ENCODE data around the gene LRRC45. TPM values are rescaled to one million over a fixed set of nuclear protein-coding genes. Genes with fewer than 3 reads are reported as not detected.
"Not testable (repeated sequence)": the region's sequence is repeated elsewhere in the genome, so short reads cannot be mapped to it uniquely, and the experiment has no call there.

Gene LRRC45
- polyA plus RNA-seq, 2 donors = 10.6 to 17.2 TPM

DNA sequence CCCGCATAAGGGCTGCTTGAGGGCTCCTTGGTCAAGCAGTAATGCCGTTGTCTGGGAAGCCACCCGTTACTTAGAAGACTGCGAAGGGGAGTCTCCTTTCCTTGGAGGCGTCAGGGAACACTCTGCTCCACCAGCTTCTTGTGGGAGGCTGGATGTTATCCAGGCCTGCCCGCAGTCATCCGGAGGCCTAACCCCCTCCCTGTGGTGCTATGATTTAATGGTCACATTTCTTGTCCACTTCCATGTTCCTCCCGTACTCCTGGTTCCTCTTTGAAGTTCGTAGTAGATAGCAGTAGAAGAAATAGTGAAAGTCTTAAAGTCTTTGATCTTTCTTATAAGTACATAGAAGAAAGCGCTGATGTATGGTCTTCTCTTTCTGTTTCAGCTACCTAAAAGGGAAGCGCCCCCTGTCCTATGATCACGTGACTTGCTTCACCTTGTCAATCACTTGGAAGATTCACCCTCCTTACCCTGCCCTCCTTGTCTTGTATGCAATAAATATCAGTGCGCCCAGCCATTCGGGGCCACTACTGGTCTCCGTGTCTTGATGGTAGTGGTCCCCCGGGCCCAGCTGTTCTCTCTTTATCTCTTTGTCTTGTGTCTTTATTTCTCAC is 15.8 kb downstream of the LRRC45 start:
- WGBS, 2 donors = 86 to 90% methylated on average over 16 of the region's 16 CpGs
- H3K27ac ChIP-seq (ENCODE audit: low read depth in 2 of 2, low read length in 1 of 2) = not testable (repeated sequence)

DNA sequence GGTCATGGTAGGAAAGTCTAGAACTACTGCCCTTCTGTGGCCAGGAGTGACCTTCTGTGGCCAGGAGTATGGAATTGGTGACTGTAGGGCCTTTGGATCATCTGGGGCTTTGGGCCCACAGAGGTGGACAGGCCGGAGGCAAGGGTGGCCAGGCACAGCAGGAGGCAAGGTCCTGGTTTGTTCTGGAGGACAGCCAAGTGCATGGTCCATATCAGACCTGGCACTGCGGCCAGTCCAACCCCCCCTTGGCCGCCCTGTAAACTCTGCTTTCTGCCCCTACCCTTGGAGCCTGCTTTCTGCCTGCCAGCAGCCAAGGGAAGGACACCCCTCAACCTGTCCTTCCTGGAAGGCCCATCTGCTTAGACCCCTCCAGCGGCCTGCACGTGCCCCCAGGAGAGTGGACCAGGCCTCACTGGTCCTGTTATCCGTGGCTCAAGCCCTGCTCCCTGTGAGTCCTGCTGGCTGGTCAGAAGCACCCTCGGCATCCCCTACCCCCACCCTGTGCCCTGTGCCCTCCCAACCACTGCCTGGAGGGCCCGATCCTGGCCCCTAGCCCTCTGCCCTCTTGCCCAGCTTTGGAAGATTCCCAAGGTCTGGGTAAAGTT is 16.7 kb downstream of the LRRC45 start:
- peaks cover 0 to 5% of the 10 kb centered on the region in 2 donors for H3K9me3 ChIP-seq (ENCODE audit: control insufficient read depth in 2 of 2, insufficient read depth in 1 of 2, low read depth in 1 of 2, low read length in 1 of 2)
- no peak overlapping the region for H3K27ac ChIP-seq (ENCODE audit: low read depth in 2 of 2, low read length in 1 of 2)
- H3K4me3 ChIP-seq (ENCODE audit: low read depth in 1 of 2, low read length in 2 of 2) = no peak overlapping the region
- H3K36me3 ChIP-seq (ENCODE audit: control insufficient read depth in 2 of 2, insufficient read depth in 2 of 2, low read length in 1 of 2) = peaks cover 3 to 5% of the 10 kb centered on the region in 2 donors
- H3K27me3 ChIP-seq (ENCODE audit: control insufficient read depth in 1 of 2, insufficient read depth in 2 of 2, low read length in 2 of 2) = no peaks in the 10 kb centered on the region
- 85 to 93% methylated on average over 8 of the region's 8 CpGs for WGBS, 2 donors
- peaks cover 10 to 16% of the 10 kb centered on the region in 2 donors for H3K4me1 ChIP-seq (ENCODE audit: control insufficient read depth in 2 of 2, insufficient read depth in 2 of 2, low read length in 1 of 2)

More for the DNA sequence above, 15.8 kb downstream of the LRRC45 start:
- H3K9me3 ChIP-seq (ENCODE audit: control insufficient read depth in 2 of 2, insufficient read depth in 1 of 2, low read depth in 1 of 2, low read length in 1 of 2); H3K27me3 ChIP-seq (ENCODE audit: control insufficient read depth in 1 of 2, insufficient read depth in 2 of 2, low read length in 2 of 2); H3K36me3 ChIP-seq (ENCODE audit: control insufficient read depth in 2 of 2, insufficient read depth in 2 of 2, low read length in 1 of 2); H3K4me3 ChIP-seq (ENCODE audit: low read depth in 1 of 2, low read length in 2 of 2): not testable (repeated sequence)
- peaks cover 10 to 16% of the 10 kb centered on the region in 2 donors for H3K4me1 ChIP-seq (ENCODE audit: control insufficient read depth in 2 of 2, insufficient read depth in 2 of 2, low read length in 1 of 2)

GRCh38 chr17:82041144-82041814 is 18.2 kb downstream of the LRRC45 start:
- H3K27ac ChIP-seq (ENCODE audit: low read depth in 2 of 2, low read length in 1 of 2) = no peak overlapping the region
- no peaks in the 10 kb centered on the region for H3K27me3 ChIP-seq (ENCODE audit: control insufficient read depth in 1 of 2, insufficient read depth in 2 of 2, low read length in 2 of 2)
- H3K4me1 ChIP-seq (ENCODE audit: control insufficient read depth in 2 of 2, insufficient read depth in 2 of 2, low read length in 1 of 2) = peaks cover 5 to 10% of the 10 kb centered on the region in 2 donors
- peaks cover 0 to 2% of the 10 kb centered on the region in 2 donors for H3K36me3 ChIP-seq (ENCODE audit: control insufficient read depth in 2 of 2, insufficient read depth in 2 of 2, low read length in 1 of 2)
- H3K9me3 ChIP-seq (ENCODE audit: control insufficient read depth in 2 of 2, insufficient read depth in 1 of 2, low read depth in 1 of 2, low read length in 1 of 2) = peaks cover 0 to 5% of the 10 kb centered on the region in 2 donors
- H3K4me3 ChIP-seq (ENCODE audit: low read depth in 1 of 2, low read length in 2 of 2) = no peak overlapping the region
- WGBS, 2 donors = 64 to 72% methylated on average over 17 of the region's 17 CpGs

DNA sequence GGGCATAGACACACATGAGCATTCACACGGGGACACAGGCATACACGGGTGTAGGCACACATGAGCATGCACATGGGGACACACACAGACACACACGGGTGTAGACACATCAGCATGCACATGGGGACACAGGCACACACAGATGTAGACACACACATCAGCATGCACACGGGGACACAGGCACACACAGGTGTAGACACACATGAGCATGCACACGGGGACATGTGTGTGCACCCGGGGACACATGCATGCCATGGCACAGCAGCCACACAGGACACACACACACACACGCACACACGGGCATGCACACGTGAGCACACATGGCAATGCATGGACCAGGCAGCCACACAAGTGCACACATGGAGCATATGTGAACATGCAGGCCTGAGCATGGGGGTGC is 19.5 kb downstream of the LRRC45 start:
- Histone ChIP-seq H3K9me3 (ENCODE audit: control insufficient read depth in 2 of 2, insufficient read depth in 1 of 2, low read depth in 1 of 2, low read length in 1 of 2) (peaks cover 0 to 5% of the 10 kb centered on the region in 2 donors), H3K36me3 (ENCODE audit: control insufficient read depth in 2 of 2, insufficient read depth in 2 of 2, low read length in 1 of 2) (peaks cover 0 to 9% of the 10 kb centered on the region in 2 donors), H3K27me3 (ENCODE audit: control insufficient read depth in 1 of 2, insufficient read depth in 2 of 2, low read length in 2 of 2) (no peaks in the 10 kb centered on the region), H3K4me3 (ENCODE audit: low read depth in 1 of 2, low read length in 2 of 2) (no peak overlapping the region), H3K27ac (ENCODE audit: low read depth in 2 of 2, low read length in 1 of 2) (no peak overlapping the region), H3K4me1 (ENCODE audit: control insufficient read depth in 2 of 2, insufficient read depth in 2 of 2, low read length in 1 of 2) (peaks cover 0 to 5% of the 10 kb centered on the region in 2 donors)
- WGBS, 2 donors = 88 to 90% methylated on average over 9 of the region's 9 CpGs

- Histone ChIP-seq H3K27ac (ENCODE audit: low read depth in 2 of 2, low read length in 1 of 2) (no peak overlapping the region), H3K27me3 (ENCODE audit: control insufficient read depth in 1 of 2, insufficient read depth in 2 of 2, low read length in 2 of 2) (no peaks in the 10 kb centered on the region), H3K4me1 (ENCODE audit: control insufficient read depth in 2 of 2, insufficient read depth in 2 of 2, low read length in 1 of 2) (peaks cover 0 to 5% of the 10 kb centered on the region in 2 donors), H3K4me3 (ENCODE audit: low read depth in 1 of 2, low read length in 2 of 2) (no peak overlapping the region), H3K36me3 (ENCODE audit: control insufficient read depth in 2 of 2, insufficient read depth in 2 of 2, low read length in 1 of 2) (peaks cover 0 to 17% of the 10 kb centered on the region in 2 donors), H3K9me3 (ENCODE audit: control insufficient read depth in 2 of 2, insufficient read depth in 1 of 2, low read depth in 1 of 2, low read length in 1 of 2) (peaks cover 0 to 5% of the 10 kb centered on the region in 2 donors)
- 73 to 76% methylated on average over 16 of the region's 16 CpGs for WGBS, 2 donors
These were observed 20.4 kb downstream of the LRRC45 start for GRCh38 chr17:82043507-82043906.

GRCh38 chr17:82045936-82046484 is 22.9 kb downstream of the LRRC45 start:
- Histone ChIP-seq H3K27ac (ENCODE audit: low read depth in 2 of 2, low read length in 1 of 2) (no peak overlapping the region), H3K4me3 (ENCODE audit: low read depth in 1 of 2, low read length in 2 of 2) (no peak overlapping the region), H3K27me3 (ENCODE audit: control insufficient read depth in 1 of 2, insufficient read depth in 2 of 2, low read length in 2 of 2) (no peaks in the 10 kb centered on the region), H3K4me1 (ENCODE audit: control insufficient read depth in 2 of 2, insufficient read depth in 2 of 2, low read length in 1 of 2) (peaks cover 3 to 16% of the 10 kb centered on the region in 2 donors), H3K36me3 (ENCODE audit: control insufficient read depth in 2 of 2, insufficient read depth in 2 of 2, low read length in 1 of 2) (peaks cover 0 to 26% of the 10 kb centered on the region in 2 donors), H3K9me3 (ENCODE audit: control insufficient read depth in 2 of 2, insufficient read depth in 1 of 2, low read depth in 1 of 2, low read length in 1 of 2) (peaks cover 0 to 5% of the 10 kb centered on the region in 2 donors)
- whole genome bisulfite sequencing, 2 donors = 69 to 71% methylated on average over 14 of the region's 14 CpGs

DNA sequence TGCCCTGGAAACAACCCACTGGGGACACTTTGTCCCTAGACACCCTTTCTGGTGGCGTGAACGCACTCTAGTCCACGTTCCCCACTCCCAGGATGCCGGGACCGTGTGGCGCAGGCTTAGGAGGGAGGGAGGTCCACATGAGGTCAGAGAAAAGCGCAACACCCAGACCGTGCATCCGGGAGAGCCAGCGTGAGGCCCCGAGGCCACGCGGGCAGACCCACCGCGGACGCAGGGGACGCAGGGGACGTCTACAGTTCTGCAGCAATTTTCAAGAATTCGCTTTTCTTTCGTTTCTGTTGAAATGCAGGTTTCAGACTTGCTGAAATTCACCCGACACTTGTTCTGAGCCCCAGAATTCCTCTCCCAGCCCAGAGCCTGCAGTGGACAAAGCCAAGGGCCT is 23.8 kb downstream of the LRRC45 start:
- H3K36me3 ChIP-seq (ENCODE audit: control insufficient read depth in 2 of 2, insufficient read depth in 2 of 2, low read length in 1 of 2) = peaks cover 0 to 26% of the 10 kb centered on the region in 2 donors
- H3K27me3 ChIP-seq (ENCODE audit: control insufficient read depth in 1 of 2, insufficient read depth in 2 of 2, low read length in 2 of 2) = no peaks in the 10 kb centered on the region
- 89 to 94% methylated on average over 21 of the region's 21 CpGs for WGBS, 2 donors
- H3K4me1 ChIP-seq (ENCODE audit: control insufficient read depth in 2 of 2, insufficient read depth in 2 of 2, low read length in 1 of 2) = peaks cover 3 to 16% of the 10 kb centered on the region in 2 donors
- H3K9me3 ChIP-seq (ENCODE audit: control insufficient read depth in 2 of 2, insufficient read depth in 1 of 2, low read depth in 1 of 2, low read length in 1 of 2) = peaks cover 0 to 5% of the 10 kb centered on the region in 2 donors
- H3K4me3 ChIP-seq (ENCODE audit: low read depth in 1 of 2, low read length in 2 of 2) = no peak overlapping the region
- H3K27ac ChIP-seq (ENCODE audit: low read depth in 2 of 2, low read length in 1 of 2) = no peak overlapping the region

- peaks cover 5 to 16% of the 10 kb centered on the region in 2 donors for H3K4me1 ChIP-seq (ENCODE audit: control insufficient read depth in 2 of 2, insufficient read depth in 2 of 2, low read length in 1 of 2)
- H3K36me3 ChIP-seq (ENCODE audit: control insufficient read depth in 2 of 2, insufficient read depth in 2 of 2, low read length in 1 of 2) = peaks cover 0 to 26% of the 10 kb centered on the region in 2 donors
- H3K4me3 ChIP-seq (ENCODE audit: low read depth in 1 of 2, low read length in 2 of 2) = no peak overlapping the region
- 85 to 86% methylated on average over 24 of the region's 24 CpGs for WGBS, 2 donors
- peaks cover 0 to 4% of the 10 kb centered on the region in 2 donors for H3K9me3 ChIP-seq (ENCODE audit: control insufficient read depth in 2 of 2, insufficient read depth in 1 of 2, low read depth in 1 of 2, low read length in 1 of 2)
- no peak overlapping the region for H3K27ac ChIP-seq (ENCODE audit: low read depth in 2 of 2, low read length in 1 of 2)
- no peaks in the 10 kb centered on the region for H3K27me3 ChIP-seq (ENCODE audit: control insufficient read depth in 1 of 2, insufficient read depth in 2 of 2, low read length in 2 of 2)
These were observed 24.3 kb downstream of the LRRC45 start for GRCh38 chr17:82047379-82047778.

DNA sequence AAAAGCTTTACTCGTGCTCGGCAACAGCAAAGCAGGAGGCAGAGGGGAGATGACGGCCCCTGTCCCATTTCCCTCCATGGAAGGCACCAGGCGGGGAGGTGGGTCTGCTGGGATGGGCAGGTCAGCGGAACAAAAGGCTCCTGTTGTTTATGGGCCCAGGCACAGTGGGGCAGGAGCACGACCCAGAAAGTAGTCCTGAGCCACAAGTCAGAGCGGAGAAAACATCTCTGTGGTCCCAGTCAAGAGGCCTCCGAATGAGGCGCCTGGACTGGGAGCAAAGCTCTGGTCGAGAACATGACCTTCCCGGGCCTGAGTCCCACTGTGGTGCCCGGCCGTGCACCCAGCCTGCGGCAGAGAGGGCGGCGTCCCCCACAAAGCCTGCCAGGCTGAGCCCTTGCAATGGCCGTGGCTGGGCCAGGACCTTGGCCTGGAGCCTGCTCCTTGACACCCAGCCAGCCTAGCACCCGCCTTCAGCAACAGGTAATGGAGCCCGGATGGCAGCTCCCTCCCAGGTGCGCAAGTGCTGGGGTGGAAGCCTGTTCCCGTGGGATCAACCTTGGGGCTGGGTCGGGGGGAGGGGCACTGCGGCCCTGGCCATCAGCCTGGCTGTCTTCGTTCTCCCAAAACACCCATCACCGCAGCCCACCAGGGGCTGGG is 24.9 kb downstream of the LRRC45 start:
- Histone ChIP-seq H3K36me3 (ENCODE audit: control insufficient read depth in 2 of 2, insufficient read depth in 2 of 2, low read length in 1 of 2) (peaks cover 0 to 24% of the 10 kb centered on the region in 2 donors), H3K4me3 (ENCODE audit: low read depth in 1 of 2, low read length in 2 of 2) (no peak overlapping the region), H3K9me3 (ENCODE audit: control insufficient read depth in 2 of 2, insufficient read depth in 1 of 2, low read depth in 1 of 2, low read length in 1 of 2) (no peaks in the 10 kb centered on the region), H3K4me1 (ENCODE audit: control insufficient read depth in 2 of 2, insufficient read depth in 2 of 2, low read length in 1 of 2) (peaks cover 9 to 18% of the 10 kb centered on the region in 2 donors), H3K27me3 (ENCODE audit: control insufficient read depth in 1 of 2, insufficient read depth in 2 of 2, low read length in 2 of 2) (no peaks in the 10 kb centered on the region), H3K27ac (ENCODE audit: low read depth in 2 of 2, low read length in 1 of 2) (no peak overlapping the region)
- 89 to 92% methylated on average over 25 of the region's 25 CpGs for WGBS, 2 donors

Measured in esophagus (tissue), 2 donors.